MV-4-11 (cell line): ENCODE results near the gene BABAM1.

Experiments used
- DNase-seq: peaks from one replicate; lab custom pipeline; 2025; lab: John Stamatoyannopoulos, UW

The BABAM1 gene

GRCh38 chr19:17324357-17325114, 57.3 kb downstream of the BABAM1 start:
- DNase-seq = no peak

GRCh38 chr19:17325133-17325532, 57.9 kb downstream of the BABAM1 start:
- DNase-seq = no peak

GRCh38 chr19:17325881-17326594, 58.8 kb downstream of the BABAM1 start:
- no peak for DNase-seq

- no peak for DNase-seq
These were observed 59.3 kb downstream of the BABAM1 start for GRCh38 chr19:17326595-17326966.

GRCh38 chr19:17327068-17327653, 59.9 kb downstream of the BABAM1 start:
- DNase-seq = no peak

- no peak for DNase-seq
These were observed 60.6 kb downstream of the BABAM1 start for GRCh38 chr19:17327654-17328516.
